ENCODE results near the gene SSBP2. TPM values are rescaled to one million over a fixed set of nuclear protein-coding genes. Genes with fewer than 3 reads are reported as not detected.
"Not testable (repeated sequence)": the region's sequence is repeated elsewhere in the genome, so short reads cannot be mapped to it uniquely, and the experiment has no call there.

Gene SSBP2
- total RNA-seq, 4 donors from 2014 or later = 25.9 to 94.6 (median 41.8) TPM

DNA sequence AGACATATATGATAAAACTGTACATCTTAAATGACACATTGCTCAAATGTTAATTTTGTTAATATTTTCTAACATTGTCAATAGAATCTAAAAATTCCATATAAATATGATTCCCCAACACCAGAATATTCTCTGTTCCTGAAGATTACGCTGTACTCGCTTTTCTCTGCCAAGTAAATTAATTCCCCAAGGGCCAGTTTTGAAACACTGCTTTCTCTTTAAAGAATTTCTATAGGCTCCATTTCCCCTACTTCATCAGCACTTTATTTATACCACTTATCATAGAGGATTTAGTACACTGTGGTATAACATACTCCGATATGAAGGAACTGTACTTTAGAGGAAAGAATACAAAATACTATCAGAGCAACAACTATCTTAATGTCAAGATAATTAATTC, 255.6 kb downstream of the SSBP2 start:
- ATAC-seq (ENCODE audit: low FRiP score) (no peak), DNase-seq (ENCODE audit: low spot score) (no peak)
- TF ChIP-seq CTCF (IDR thresholded peaks at IDR 0.05) = no peak

DNA sequence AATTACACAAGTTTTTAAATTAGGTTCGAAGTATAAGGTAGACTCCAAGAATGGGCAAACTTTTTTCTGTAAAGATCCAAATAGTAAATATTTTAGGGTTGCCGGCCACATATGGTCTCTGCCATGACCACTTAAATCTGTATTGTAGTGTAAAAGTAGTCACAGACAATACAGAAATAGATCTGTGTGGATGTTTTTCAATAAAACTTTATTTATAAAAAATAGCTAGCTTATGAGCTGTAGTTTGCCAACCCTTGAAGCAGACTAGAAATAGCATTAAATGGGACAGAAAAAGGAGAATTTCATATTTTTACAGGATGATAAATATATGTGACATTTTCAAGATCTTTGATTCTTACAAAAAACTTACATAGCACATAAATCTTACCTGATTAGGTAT, 262.0 kb downstream of the SSBP2 start:
- no peak for ATAC-seq (ENCODE audit: low FRiP score)
- no peak for TF ChIP-seq CTCF (IDR thresholded peaks at IDR 0.05)
- DNase-seq (ENCODE audit: low spot score) = no peak

- TF ChIP-seq CTCF (IDR thresholded peaks at IDR 0.05) = no peak
- DNase-seq (ENCODE audit: low spot score) (no peak), ATAC-seq (ENCODE audit: low FRiP score) (no peak)
These were observed 264.2 kb downstream of the SSBP2 start for GRCh38 chr5:81486711-81487110.

- TF ChIP-seq CTCF (IDR thresholded peaks at IDR 0.05) = no peak
- DNase-seq (ENCODE audit: low spot score) = no peak
- no peak for ATAC-seq (ENCODE audit: low FRiP score)
These were observed 268.3 kb downstream of the SSBP2 start for GRCh38 chr5:81482595-81482994.

DNA sequence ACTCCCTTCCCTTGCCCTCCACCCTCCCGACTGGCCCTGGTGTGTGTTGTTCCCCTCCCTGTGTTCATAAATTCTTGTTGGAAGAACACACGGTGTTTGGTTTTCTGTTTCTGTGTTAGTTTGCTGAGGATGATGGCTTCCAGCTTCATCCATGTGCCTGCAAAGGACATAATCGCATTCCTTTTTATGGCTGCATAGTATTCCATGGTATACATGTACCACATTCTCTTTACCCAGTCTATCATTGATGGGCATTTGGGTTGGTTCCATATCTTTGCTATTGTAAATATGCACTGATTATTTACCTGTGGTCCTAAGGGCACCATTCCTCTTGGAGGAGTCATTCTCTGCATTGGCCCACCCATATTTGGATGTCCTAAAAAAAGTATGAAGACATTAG, 277.5 kb downstream of the SSBP2 start:
- DNase-seq (ENCODE audit: low spot score); ATAC-seq (ENCODE audit: low FRiP score): not testable (repeated sequence)

GRCh38 chr5:81469676-81470075, 281.2 kb downstream of the SSBP2 start:
- DNase-seq (ENCODE audit: low spot score) (no peak), ATAC-seq (ENCODE audit: low FRiP score) (no peak)
- TF ChIP-seq CTCF (IDR thresholded peaks at IDR 0.05) = no peak

DNA sequence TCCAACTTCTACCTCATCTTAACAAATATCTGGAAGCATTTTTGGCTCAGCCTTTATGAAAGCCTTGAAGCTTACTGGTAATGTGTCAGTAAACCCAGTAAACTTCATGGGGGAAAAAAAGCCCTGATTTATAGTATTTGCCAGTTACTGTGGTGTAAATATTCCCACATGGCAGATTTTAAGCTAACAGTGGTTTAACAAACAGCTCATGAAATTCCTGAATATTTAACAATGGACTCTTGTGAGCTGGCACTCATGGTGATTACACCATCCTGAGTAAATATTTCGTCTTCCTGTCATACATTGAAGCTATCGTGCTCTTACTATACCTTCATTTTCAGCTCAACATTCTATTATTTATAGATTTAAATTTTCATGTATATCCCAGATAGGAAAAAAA, 300.0 kb downstream of the SSBP2 start:
- DNase-seq (ENCODE audit: low spot score) = no peak
- TF ChIP-seq CTCF (IDR thresholded peaks at IDR 0.05) = no peak
- ATAC-seq (ENCODE audit: low FRiP score) = no peak

GRCh38 chr5:81435023-81435422, 315.9 kb downstream of the SSBP2 start:
- DNase-seq (ENCODE audit: low spot score) = no peak
- ATAC-seq (ENCODE audit: low FRiP score) = no peak
- TF ChIP-seq CTCF (IDR thresholded peaks at IDR 0.05) = no peak
